Endothelial cell of umbilical vein (primary cell): ENCODE results near the gene CCL1.

Experiments
- CTCF ChIP-seq, 2 donors: IDR thresholded peaks; 1 replicate in 1 of 2; 2 replicates in 1 of 2; pipeline ENCODE4 v1.5.1; 2011; ENCODE audit warnings: low read length in 2 of 2, mild to moderate bottlenecking in 2 of 2, moderate library complexity in 2 of 2, control low read depth in 1 of 2, inconsistent platforms in 1 of 2, low read depth in 1 of 2; ENCODE audit not compliant: insufficient read depth in 1 of 2; ENCODE audit errors: extremely low read depth in 1 of 2
- EZH2 ChIP-seq: IDR thresholded peaks from 2 replicates; pipeline ENCODE4 v1.6.1; 2012; ENCODE audit warnings: borderline replicate concordance, low read depth, mild to moderate bottlenecking, moderate library complexity, low read length, inconsistent platforms; ENCODE audit not compliant: severe bottlenecking
- FOS ChIP-seq: IDR thresholded peaks from 2 replicates; pipeline ENCODE4 v1.6.1; 2011; ENCODE audit warnings: mild to moderate bottlenecking, low read length, moderate library complexity, borderline replicate concordance; ENCODE audit not compliant: insufficient read depth
- MAX ChIP-seq: IDR thresholded peaks from 2 replicates; pipeline ENCODE4 v1.6.1; 2011; ENCODE audit not compliant: insufficient read depth, insufficient read length
- POLR2A ChIP-seq: IDR thresholded peaks from 2 replicates; pipeline ENCODE4 v1.6.1; 2012; ENCODE audit warnings: low read depth, mild to moderate bottlenecking, control low read depth, low read length
- POLR2AphosphoS5 ChIP-seq: IDR thresholded peaks from 2 replicates; pipeline ENCODE4 v1.6.1; 2012; ENCODE audit warnings: low read depth, mild to moderate bottlenecking, control low read depth, low read length, moderate library complexity; ENCODE audit not compliant: insufficient read depth

- TF ChIP-seq CTCF (IDR thresholded peaks at IDR 0.05; ENCODE audit: extremely low read depth in 1 of 2, insufficient read depth in 1 of 2, low read depth in 1 of 2, low read length in 2 of 2): no peak
- TF ChIP-seq POLR2A: no peak
- no peak for TF ChIP-seq EZH2
- TF ChIP-seq MAX: no peak
- no peak for TF ChIP-seq POLR2AphosphoS5
- peak; percentile 53 for TF ChIP-seq FOS
These were observed 23.9 kb upstream of the CCL1 start for GRCh38 chr17:34386697-34387550.
